HG02840 (cell line): Measurements from ENCODE around the gene FRMD5.
A peak's percentile ranks its signal among the peaks of the same experiment; 100 is the strongest.

ENCODE experiments used
- ATAC-seq: cut with Tn5 transposase; IDR thresholded peaks from one replicate; pipeline ENCODE4 v1.9.1; 2021; ENCODE audit warnings: mild to moderate bottlenecking, moderate library complexity, moderate number of reproducible peaks; ENCODE audit not compliant: unreplicated experiment, low FRiP score

The FRMD5 gene

DNA sequence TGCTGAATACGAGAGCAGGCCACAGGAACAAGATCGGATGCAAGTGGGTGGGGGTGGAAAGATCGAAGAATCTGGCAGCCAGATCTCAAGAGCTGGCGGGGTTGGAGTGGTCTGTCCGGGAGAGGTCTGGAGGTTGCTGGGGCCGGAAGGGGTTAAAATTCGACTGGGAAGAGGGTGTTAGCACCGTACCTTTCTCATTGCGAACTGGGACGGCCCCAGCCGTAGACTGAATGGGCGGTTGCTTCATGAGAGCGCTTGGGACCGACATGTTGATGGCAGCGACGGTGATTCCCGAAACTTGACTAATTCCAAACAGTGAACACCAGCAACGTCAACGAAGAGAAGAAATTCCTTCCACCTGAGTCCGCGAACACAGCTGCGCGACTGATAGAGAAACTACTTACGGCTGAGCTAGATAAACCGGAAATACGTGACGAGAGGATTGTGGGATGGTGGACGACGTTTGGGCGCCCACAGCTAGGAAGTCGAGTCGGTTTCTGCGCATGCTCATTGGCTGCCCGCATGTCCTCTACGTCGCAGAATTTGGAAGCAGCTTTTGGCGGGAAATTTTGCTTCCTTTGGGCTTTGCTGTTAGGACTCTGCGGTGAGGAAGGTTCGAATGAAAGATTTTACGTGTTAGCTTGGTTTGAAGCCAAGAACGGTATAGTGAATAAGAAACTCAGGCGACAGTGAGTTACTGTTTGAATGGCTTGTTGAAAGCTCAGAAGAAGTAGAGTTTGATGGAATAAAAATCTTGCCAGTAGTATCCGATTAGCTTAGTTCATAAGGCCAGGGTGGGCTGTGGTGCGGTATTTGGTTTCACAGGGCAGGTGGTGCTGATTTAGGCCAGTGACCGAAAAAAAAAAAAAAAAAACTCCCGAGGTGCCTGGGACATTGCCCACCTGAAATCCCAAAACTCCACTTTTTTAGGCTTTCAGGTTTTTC, 370.5 kb downstream of the FRMD5 start, which contains the start of gene MFAP1:
MFAP1 (minus strand) TSS at position 389 of the 945 bp plus-strand sequence; CDS start at position 268, 121 bp downstream.
- peak; percentile 70 for ATAC-seq

DNA sequence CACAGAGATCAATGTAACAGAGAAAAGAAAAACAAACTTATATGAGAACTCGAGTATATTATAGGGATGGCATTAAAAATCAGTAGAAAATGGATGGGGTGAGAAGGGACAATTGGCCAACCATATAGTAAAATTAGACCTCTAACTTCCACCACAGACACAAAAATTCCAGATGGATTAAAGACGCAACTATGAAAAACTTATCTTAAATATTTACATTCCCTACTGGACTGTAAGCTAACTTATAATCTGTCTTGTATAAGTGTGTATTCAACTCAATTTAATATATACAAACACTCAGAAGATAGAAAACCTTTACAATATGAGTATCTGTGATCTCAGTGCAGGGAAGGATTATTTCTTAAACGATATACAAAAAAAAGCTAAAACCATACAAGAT, 373.6 kb downstream of the FRMD5 start:
- no peak for ATAC-seq
